BJ (cell line): ENCODE data around the gene SERPIND1. TPM values are rescaled to one million over a fixed set of nuclear protein-coding genes. Genes with fewer than 3 reads are reported as not detected.

Experiments used
- CTCF ChIA-PET: fragments of 350-600 bp; formaldehyde crosslinking; extraction: SDS; loops from one replicate; lab custom pipeline; 2021; ENCODE audit warnings: antibody characterized with exemption, inconsistent platforms; lab: Yijun Ruan, JAX
- POLR2A ChIA-PET: fragments of 300-600 bp; sonication (Branson Sonifier 250); formaldehyde crosslinking; extraction: SDS; loops from one replicate; lab custom pipeline; 2021; ENCODE audit warnings: antibody characterized with exemption; lab: Charles Lee
- DNase-seq: peaks from one replicate; pipeline ENCODE4 v3.0.0-alpha.2; 2011; ENCODE audit warnings: low read depth
- H3K27me3 ChIP-seq: 2 replicates; pipeline ENCODE4 v1.6.0; 2011; ENCODE audit warnings: low read length; ENCODE audit not compliant: control insufficient read depth, insufficient read depth
- H3K36me3 ChIP-seq: 2 replicates; pipeline ENCODE4 v1.5.1; 2011; ENCODE audit warnings: low read length; ENCODE audit not compliant: control insufficient read depth, insufficient read depth
- H3K4me3 ChIP-seq: 2 replicates; pipeline ENCODE4 v1.5.1; 2011; ENCODE audit warnings: low read depth, mild to moderate bottlenecking, control low read depth, low read length
- CTCF ChIP-seq: IDR thresholded peaks from 2 replicates; pipeline ENCODE4 v1.5.1; 2011; ENCODE audit warnings: low read depth, mild to moderate bottlenecking, control low read depth, inconsistent platforms, low read length, moderate library complexity; ENCODE audit not compliant: insufficient read depth
- polyA minus RNA-seq: library from RNA; depleted of rRNA, polyadenylated mRNA; stranded (reverse); fragments of >200 nt; gene quantifications from 2 replicates; pipeline ENCODE4 v1.2.3, GENCODE V29; 2011; rRNA and poly(A)+ RNA removed
- polyA plus RNA-seq: library from polyadenylated mRNA; depleted of rRNA; stranded (reverse); fragments of >200 nt; gene quantifications from 2 replicates; pipeline ENCODE4 v1.2.3, GENCODE V29; 2011; rRNA removed

Gene SERPIND1
- not detected in 2 replicates for polyA plus RNA-seq
- polyA minus RNA-seq = not detected in 2 replicates

- H3K36me3 ChIP-seq = no peaks in the 10 kb centered on the region; the same call in 1 of the 2 replicates
- H3K4me3 ChIP-seq = no peak within 1 kb of the TSS
- TF ChIP-seq CTCF = no peak
- ChIA-PET CTCF (interaction anchor here (0.6 to 2.4 kb wide), 4 partner anchors 10 to 31 kb away, joined by 3 to 16 read pairs (median 4); no protein-coding TSS in a partner anchor), POLR2A (no interaction called here)
- DNase-seq = no peak
- no peaks in the 10 kb centered on the region for H3K27me3 ChIP-seq
Observed at GRCh38 chr22:20773793-20774212, at the start of gene SERPIND1. Gene SERPIND1, plus strand, starts transcription at chr22:20774113. Its CDS starts 5,200 bp downstream, at chr22:20779313.

- Histone ChIP-seq H3K36me3 (peaks cover 20% of the 10 kb centered on the region), H3K27me3 (no peaks in the 10 kb centered on the region), H3K4me3 (no peak overlapping the region)
- ChIA-PET POLR2A (no interaction called here), CTCF (no interaction called here)
- DNase-seq = no peak
- no peak for TF ChIP-seq CTCF
Observed at GRCh38 chr22:20724676-20725454, 49.0 kb upstream of the SERPIND1 start.

GRCh38 chr22:20725987-20726558 is 47.8 kb upstream of the SERPIND1 start:
- DNase-seq = peak; percentile 3
- CTCF ChIA-PET = interaction anchor here (0.6 kb wide), 1 partner anchor 21 kb away, joined by 3 read pairs; no protein-coding TSS in a partner anchor

GRCh38 chr22:20727118-20728015 is 46.5 kb upstream of the SERPIND1 start:
- DNase-seq = no peak
- POLR2A ChIA-PET = no interaction called here
- Histone ChIP-seq H3K27me3 (no peaks in the 10 kb centered on the region), H3K4me3 (no peak overlapping the region), H3K36me3 (peaks cover 16% of the 10 kb centered on the region)
- CTCF ChIA-PET = interaction anchor here (0.8 kb wide), 1 partner anchor 14 kb away, joined by 3 read pairs; no protein-coding TSS in a partner anchor
- no peak for TF ChIP-seq CTCF

More at GRCh38 chr22:20725987-20726558, 47.8 kb upstream of the SERPIND1 start:
- peaks cover 17% of the 10 kb centered on the region for H3K36me3 ChIP-seq
- POLR2A ChIA-PET = no interaction called here
- TF ChIP-seq CTCF = no peak
- H3K4me3 ChIP-seq = no peak overlapping the region
- H3K27me3 ChIP-seq = no peaks in the 10 kb centered on the region
